Neural crest cell (in vitro differentiated cells): ENCODE results near the gene REEP1. TPM values are rescaled to one million over a fixed set of nuclear protein-coding genes. Genes with fewer than 3 reads are reported as not detected.

Experiments used
- DNase-seq: peaks from one replicate; pipeline ENCODE4 v3.0.0; 2021; ENCODE audit warnings: low read depth, mixed read lengths, low spot score
- H3K27ac Mint-ChIP-seq: one replicate; pipeline ENCODE4 v1.8.0; 2021; ENCODE audit warnings: mild to moderate bottlenecking, mixed read lengths; ENCODE audit not compliant: unreplicated experiment
- H3K27me3 Mint-ChIP-seq: 2 replicates; pipeline ENCODE4 v1.8.0; 2021; ENCODE audit warnings: low read depth, mild to moderate bottlenecking, mixed read lengths
- H3K36me3 Mint-ChIP-seq: 2 replicates; pipeline ENCODE4 v1.8.0; 2021; ENCODE audit warnings: low read depth, mild to moderate bottlenecking, mixed read lengths
- H3K4me1 Mint-ChIP-seq: 2 replicates; pipeline ENCODE4 v1.8.0; 2021; ENCODE audit warnings: mixed read lengths
- H3K4me3 Mint-ChIP-seq: one replicate; pipeline ENCODE4 v1.8.0; 2021; ENCODE audit warnings: mild to moderate bottlenecking, mixed read lengths
- H3K9me3 Mint-ChIP-seq: 2 replicates; pipeline ENCODE4 v1.8.0; 2021; ENCODE audit warnings: mixed read lengths
- total RNA-seq: library from RNA; stranded (reverse); gene quantifications from 2 replicates; pipeline ENCODE4 v1.2.1, GENCODE V29; 2021
- TF ChIP-seq, protein P1 (sequence below): fragments of 200-600 bp; sonication (generic); conservative IDR thresholded peaks from 2 replicates; pipeline ENCODE4 v1.5.0; 2021; ENCODE audit warnings: antibody characterized with exemption, mild to moderate bottlenecking

REEP1 gene
- total RNA-seq, 1 donor from 2014 or later: 12.3 TPM

DNA sequence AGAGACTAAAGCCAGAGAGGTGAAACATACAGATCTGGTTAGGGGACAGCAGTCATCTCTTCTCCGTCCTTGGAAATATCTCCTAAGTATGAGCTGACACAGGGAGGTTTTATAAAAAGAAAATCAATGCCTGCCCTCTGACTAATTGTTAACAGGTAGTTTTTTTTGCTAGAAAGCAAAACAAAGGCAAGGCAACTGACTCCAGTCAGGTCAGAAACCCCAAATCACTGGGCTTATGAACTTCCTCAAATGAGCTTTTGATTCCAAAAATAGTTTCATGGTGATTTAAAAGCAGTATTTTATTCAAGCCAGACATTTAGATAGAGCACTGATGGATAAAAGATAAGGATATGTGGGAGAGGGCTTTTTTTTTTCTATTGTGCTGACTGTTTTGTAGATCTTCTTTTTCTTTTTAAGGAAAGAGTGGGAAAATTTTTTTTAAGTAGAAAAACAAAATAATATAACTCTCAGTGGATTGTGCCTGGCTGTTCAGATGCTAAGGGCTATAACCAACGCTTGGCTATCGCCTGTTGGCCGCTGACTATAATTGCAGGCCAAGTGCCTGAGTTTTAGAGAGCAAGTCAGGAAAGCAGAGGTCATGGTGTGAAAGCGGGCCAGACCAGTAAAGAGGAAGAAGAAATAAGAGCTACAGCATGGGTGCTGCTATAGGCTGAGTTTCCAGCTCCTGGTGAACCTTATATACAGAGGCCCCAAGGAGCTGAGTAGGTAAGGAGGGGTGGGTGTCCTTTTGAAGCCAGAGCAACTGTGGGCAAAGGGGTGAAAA, 93.3 kb downstream of the REEP1 start:
- H3K4me1 Mint-ChIP-seq: no peaks in the 10 kb centered on the region
- TF ChIP-seq, protein P1, sequence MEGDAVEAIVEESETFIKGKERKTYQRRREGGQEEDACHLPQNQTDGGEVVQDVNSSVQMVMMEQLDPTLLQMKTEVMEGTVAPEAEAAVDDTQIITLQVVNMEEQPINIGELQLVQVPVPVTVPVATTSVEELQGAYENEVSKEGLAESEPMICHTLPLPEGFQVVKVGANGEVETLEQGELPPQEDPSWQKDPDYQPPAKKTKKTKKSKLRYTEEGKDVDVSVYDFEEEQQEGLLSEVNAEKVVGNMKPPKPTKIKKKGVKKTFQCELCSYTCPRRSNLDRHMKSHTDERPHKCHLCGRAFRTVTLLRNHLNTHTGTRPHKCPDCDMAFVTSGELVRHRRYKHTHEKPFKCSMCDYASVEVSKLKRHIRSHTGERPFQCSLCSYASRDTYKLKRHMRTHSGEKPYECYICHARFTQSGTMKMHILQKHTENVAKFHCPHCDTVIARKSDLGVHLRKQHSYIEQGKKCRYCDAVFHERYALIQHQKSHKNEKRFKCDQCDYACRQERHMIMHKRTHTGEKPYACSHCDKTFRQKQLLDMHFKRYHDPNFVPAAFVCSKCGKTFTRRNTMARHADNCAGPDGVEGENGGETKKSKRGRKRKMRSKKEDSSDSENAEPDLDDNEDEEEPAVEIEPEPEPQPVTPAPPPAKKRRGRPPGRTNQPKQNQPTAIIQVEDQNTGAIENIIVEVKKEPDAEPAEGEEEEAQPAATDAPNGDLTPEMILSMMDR: peak; percentile 42
- H3K9me3 Mint-ChIP-seq: no peaks in the 10 kb centered on the region
- no peaks in the 10 kb centered on the region for H3K36me3 Mint-ChIP-seq
- no peak overlapping the region for H3K27ac Mint-ChIP-seq
- H3K27me3 Mint-ChIP-seq: no peaks in the 10 kb centered on the region
- no peak for DNase-seq
- H3K4me3 Mint-ChIP-seq: no peak overlapping the region

DNA sequence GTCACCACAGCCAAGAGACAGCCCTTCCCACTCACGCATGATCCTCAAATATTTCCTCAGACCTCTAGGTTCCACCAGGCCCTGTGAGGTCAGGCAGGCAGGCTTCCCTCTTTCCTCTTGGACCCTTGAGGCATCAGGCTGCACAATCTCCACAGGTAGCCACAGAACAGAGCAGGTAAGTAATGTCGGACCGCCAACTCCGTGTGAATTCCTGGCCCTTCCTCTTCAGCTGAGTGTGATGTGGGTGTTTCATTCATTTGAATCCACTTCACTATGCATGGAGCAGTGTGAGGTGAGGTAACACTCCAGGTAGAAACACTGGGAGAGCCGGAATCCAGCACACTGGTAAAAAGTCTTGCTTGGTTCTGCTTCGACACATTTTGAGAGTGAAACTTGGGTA, 94.2 kb downstream of the REEP1 start:
- Mint-ChIP-seq H3K9me3 (no peaks in the 10 kb centered on the region), H3K4me3 (no peak overlapping the region), H3K27me3 (no peaks in the 10 kb centered on the region), H3K36me3 (no peaks in the 10 kb centered on the region), H3K4me1 (peaks cover 6% of the 10 kb centered on the region), H3K27ac (no peak overlapping the region)
- no peak for DNase-seq
- TF ChIP-seq, protein P1: no peak

DNA sequence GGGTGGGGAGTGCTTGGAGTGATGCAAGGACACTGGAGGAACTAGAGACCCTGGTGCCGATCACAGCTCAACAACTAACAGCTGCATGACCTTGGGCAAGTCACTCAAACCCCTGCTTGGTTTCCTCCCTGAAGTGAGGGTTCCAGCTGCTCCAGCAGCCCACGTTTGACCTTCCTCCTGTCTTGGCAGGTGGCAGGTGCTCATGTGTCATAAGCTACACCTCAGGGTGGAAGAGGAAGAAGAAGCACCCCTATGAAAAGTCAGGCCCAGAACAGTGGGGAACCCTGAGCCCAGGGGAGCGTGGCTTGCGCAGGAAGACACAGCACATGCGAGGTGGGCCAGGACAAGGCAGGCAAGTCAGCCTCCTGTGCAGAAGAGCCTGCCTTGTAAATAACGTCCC, 95.8 kb downstream of the REEP1 start:
- Mint-ChIP-seq H3K27ac (no peak overlapping the region), H3K9me3 (no peaks in the 10 kb centered on the region), H3K4me1 (peaks cover 10% of the 10 kb centered on the region), H3K4me3 (no peak overlapping the region), H3K36me3 (no peaks in the 10 kb centered on the region), H3K27me3 (no peaks in the 10 kb centered on the region)
- DNase-seq: no peak
- TF ChIP-seq, protein P1: no peak

DNA sequence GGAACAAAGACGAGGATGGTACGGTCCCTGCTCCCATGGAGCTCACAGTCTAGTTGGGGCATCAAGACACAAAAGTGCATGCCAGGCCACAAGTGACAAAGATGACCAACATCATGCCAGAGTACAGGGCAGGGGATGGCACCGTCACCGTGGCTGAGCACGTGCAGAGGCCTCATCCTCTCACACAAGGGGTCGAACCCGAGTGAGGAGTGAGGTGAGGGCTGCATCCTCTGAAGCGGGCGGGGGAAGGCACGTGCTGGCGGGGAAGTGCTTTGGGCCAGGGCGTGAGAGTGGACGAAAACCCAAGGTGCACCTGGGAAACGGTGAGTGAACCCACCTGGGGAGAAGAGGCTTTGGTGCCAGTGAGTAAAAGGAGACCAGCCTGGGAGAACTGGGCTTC, 97.2 kb downstream of the REEP1 start:
- DNase-seq: no peak
- Mint-ChIP-seq H3K27me3 (no peaks in the 10 kb centered on the region), H3K4me3 (no peak overlapping the region), H3K27ac (no peak overlapping the region), H3K9me3 (no peaks in the 10 kb centered on the region), H3K36me3 (no peaks in the 10 kb centered on the region), H3K4me1 (peaks cover 22% of the 10 kb centered on the region)
- TF ChIP-seq, protein P1: no peak

DNA sequence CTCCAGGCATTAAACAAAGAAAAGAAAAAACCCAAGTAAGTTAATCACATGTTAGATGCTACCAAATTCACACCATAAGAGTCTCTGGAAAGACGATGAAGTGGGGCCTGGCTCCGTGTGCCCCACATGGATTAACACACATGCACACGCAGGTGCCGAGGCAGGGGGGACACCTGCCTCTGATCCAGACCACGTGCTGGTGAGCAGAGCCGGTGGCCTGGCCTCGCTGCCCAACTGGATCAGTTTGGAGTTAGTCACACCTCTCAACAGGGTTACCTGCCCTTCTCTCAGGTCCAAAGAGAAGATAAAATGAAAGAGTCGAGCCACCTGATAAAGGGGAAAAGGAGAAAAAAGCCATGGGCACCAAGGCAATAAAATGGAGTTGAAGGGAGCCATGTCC, 97.7 kb downstream of the REEP1 start:
- TF ChIP-seq, protein P1: no peak
- Mint-ChIP-seq H3K36me3 (no peaks in the 10 kb centered on the region), H3K4me3 (no peak overlapping the region), H3K27ac (no peak overlapping the region), H3K4me1 (peaks cover 27% of the 10 kb centered on the region), H3K27me3 (no peaks in the 10 kb centered on the region), H3K9me3 (no peaks in the 10 kb centered on the region)
- no peak for DNase-seq
